C4-2B (cell line): ENCODE results near the gene CILP2.

ENCODE experiments used
- H3K27ac ChIP-seq: fragments of 450-650 bp; 2 replicates; pipeline ENCODE4 v1.5.1; 2017
- CTCF ChIP-seq: fragments of 450-650 bp; conservative IDR thresholded peaks from 2 replicates; pipeline ENCODE4 v1.5.1; 2017; ENCODE audit warnings: mild to moderate bottlenecking
- ZFX ChIP-seq: fragments of 450-650 bp; IDR thresholded peaks from 2 replicates; pipeline ENCODE4 v1.6.1; 2017

Gene CILP2

GRCh38 chr19:19527674-19528625 lies 10.1 kb upstream of the CILP2 start:
- TF ChIP-seq ZFX: no peak
- no peak for TF ChIP-seq CTCF
- no peak overlapping the region for H3K27ac ChIP-seq

GRCh38 chr19:19528721-19529490 lies 9.2 kb upstream of the CILP2 start, which contains the start of gene YJEFN3:
Gene YJEFN3, plus strand, starts transcription at chr19:19528911. Its CDS starts 22 bp downstream, at chr19:19528933.
- H3K27ac ChIP-seq: no peak within 1 kb of the TSS
- TF ChIP-seq CTCF: no peak
- TF ChIP-seq ZFX: no peak

- no peak for TF ChIP-seq CTCF
- no peak for TF ChIP-seq ZFX
- no peak overlapping the region for H3K27ac ChIP-seq
Observed at GRCh38 chr19:19529783-19530422, 8.2 kb upstream of the CILP2 start.

- no peak for TF ChIP-seq ZFX
- no peak for TF ChIP-seq CTCF
- H3K27ac ChIP-seq: no peak overlapping the region
Observed at GRCh38 chr19:19530423-19530804, 7.7 kb upstream of the CILP2 start.

- no peak overlapping the region for H3K27ac ChIP-seq
- TF ChIP-seq CTCF: no peak
Observed at GRCh38 chr19:19530889-19531288, 7.2 kb upstream of the CILP2 start.

- TF ChIP-seq CTCF: peak; percentile 98
- no peak for TF ChIP-seq ZFX
- 0 out of 2 replicates have a peak overlapping the region, but pooled peaks have one; percentile 5 for H3K27ac ChIP-seq
Observed at GRCh38 chr19:19531951-19532805, 5.9 kb upstream of the CILP2 start.
